Large intestine (tissue), 3 donors: ENCODE data around the gene IL12RB1. TPM values are rescaled to one million over a fixed set of nuclear protein-coding genes. Genes with fewer than 3 reads are reported as not detected.
"Not testable (repeated sequence)": the region's sequence is repeated elsewhere in the genome, so short reads cannot be mapped to it uniquely, and the experiment has no call there.

ENCODE experiments used
- DNase-seq, 2 donors: peaks; one replicate each; pipeline versions ENCODE4 v3.0.0 to v3.0.0-alpha.2; 2013
- H3K27ac ChIP-seq: one replicate; pipeline ENCODE4 v1.5.1; 2013; ENCODE audit warnings: low read length
- H3K27me3 ChIP-seq: 2 replicates; pipeline ENCODE4 v1.6.1; 2013; ENCODE audit warnings: low read length; ENCODE audit not compliant: control insufficient read depth, insufficient read depth
- H3K36me3 ChIP-seq: 2 replicates; pipeline ENCODE4 v1.6.1; 2013; ENCODE audit warnings: low read length; ENCODE audit not compliant: control insufficient read depth, insufficient read depth
- H3K4me1 ChIP-seq: one replicate; pipeline ENCODE4 v1.6.1; 2013; ENCODE audit warnings: low read length; ENCODE audit not compliant: control insufficient read depth, insufficient read depth
- H3K4me3 ChIP-seq: one replicate; pipeline ENCODE4 v1.5.1; 2013; ENCODE audit warnings: low read length
- H3K9me3 ChIP-seq: one replicate; pipeline ENCODE4 v1.6.1; 2013; ENCODE audit warnings: mild to moderate bottlenecking, low read depth, low read length, moderate library complexity; ENCODE audit not compliant: control insufficient read depth
- WGBS: methylation state at CpG from one replicate; pipeline ENCODE4 v1.1.5; 2013; ENCODE audit warnings: low lambda C conversion rate; ENCODE audit not compliant: insufficient coverage; 5-methylcytosine and 5-hydroxymethylcytosine counted together
- polyA plus RNA-seq: library from polyadenylated mRNA; unstranded; fragments of 120-200 nt; gene quantifications from one replicate; pipeline ENCODE4 v1.2.1, GENCODE V29; 2013

IL12RB1 gene
- polyA plus RNA-seq, 1 donor: 1.2 TPM

DNA sequence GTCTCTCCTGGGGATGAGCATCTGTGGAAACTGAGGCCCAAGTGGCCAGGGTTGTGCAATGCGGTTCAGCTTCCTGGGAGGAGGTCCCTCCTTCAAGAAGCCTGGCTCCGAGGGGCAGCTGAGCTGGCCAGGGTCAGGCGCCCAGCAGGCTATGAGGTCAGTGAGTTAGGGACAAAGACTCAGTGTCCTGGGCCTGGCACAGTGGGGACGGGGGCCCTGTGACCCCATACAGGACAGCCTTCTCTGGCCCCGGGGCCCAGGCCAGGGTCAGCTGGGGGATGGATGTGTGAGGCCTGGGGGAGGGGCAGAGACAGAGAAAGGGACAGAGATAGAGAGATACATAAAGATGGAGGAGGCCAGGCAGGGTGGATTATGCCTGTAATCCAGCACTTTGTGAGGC, 3.0 kb upstream of the IL12RB1 start:
- Histone ChIP-seq H3K27ac (no peak overlapping the region), H3K27me3 (no peaks in the 10 kb centered on the region)

DNA sequence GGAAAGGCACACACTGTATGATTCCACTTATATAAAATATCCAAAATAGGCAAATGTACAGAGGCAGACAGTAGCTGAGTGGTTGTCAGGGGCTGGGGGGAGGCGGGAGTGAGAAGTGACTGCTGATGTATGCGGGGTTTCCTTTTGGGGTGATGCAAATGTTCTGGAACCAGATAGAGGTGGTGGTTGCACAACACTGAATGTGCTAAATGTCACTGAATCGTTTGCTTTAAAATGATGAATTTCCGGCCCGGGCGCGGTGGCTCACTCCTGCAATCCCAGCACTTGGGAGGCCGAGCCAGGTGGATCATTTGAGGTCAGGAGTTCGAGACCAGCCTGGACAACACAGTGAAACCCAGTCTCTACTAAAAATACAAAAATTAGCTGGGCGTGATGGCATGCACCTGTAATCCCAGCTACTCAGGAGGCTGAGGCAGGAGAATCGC, 2.4 kb upstream of the IL12RB1 start:
- no CpG with 5 or more reads among the region's 11 CpGs for WGBS

More for the DNA sequence above, 3.0 kb upstream of the IL12RB1 start:
- no peaks in the 10 kb centered on the region for H3K36me3 ChIP-seq
- WGBS: no CpG with 5 or more reads among the region's 5 CpGs
- H3K4me3 ChIP-seq: no peak overlapping the region
- no peak for DNase-seq
- H3K9me3 ChIP-seq: no peaks in the 10 kb centered on the region
- peaks cover 3% of the 10 kb centered on the region for H3K4me1 ChIP-seq

DNA sequence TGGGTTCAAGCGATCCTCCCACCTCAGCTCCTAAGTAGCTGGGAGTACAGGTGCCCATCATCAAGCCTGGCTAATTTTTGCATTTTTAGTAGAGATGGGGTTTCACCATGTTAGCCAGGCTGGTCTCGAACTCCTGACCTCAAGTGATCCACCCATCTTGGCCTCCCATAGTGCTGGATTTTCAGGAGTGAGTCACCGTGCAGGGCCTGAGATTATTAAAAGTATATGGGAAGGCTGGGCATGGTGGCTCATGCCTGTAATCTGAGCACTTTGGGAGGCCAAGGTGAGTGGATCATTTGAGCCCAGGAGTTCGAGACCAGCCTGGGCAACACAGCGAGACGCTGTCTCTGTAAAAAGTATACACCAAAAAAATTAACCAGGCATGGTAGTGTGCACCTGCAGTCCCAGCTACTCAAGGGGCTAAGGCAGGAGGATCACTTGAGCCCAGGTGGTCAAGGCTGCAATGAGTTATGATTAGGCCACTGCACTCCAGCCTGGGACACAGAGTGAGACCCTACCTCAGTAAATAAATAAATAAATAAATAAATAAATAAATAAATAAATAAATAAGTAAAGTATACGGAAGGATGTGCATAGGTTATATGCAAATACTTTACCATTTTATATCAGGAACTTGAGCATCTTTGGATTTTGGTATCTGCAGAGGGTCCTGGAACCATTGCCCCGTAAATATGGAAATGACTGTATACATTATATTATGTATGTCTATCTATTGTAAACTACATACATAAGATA, 854 bp downstream of the IL12RB1 start:
- H3K36me3 ChIP-seq: no peaks in the 10 kb centered on the region
- H3K27ac ChIP-seq: no peak overlapping the region
- H3K4me1 ChIP-seq: peaks cover 3% of the 10 kb centered on the region
- DNase-seq: no peak
- H3K9me3 ChIP-seq: no peaks in the 10 kb centered on the region
- H3K27me3 ChIP-seq: no peaks in the 10 kb centered on the region
- 86% methylated on average over 1 of the region's 8 CpGs for WGBS
- no peak overlapping the region for H3K4me3 ChIP-seq

More for the DNA sequence above, 2.4 kb upstream of the IL12RB1 start:
- not testable (repeated sequence) for H3K4me1 ChIP-seq, H3K9me3 ChIP-seq, DNase-seq, H3K27me3 ChIP-seq, H3K27ac ChIP-seq, H3K4me3 ChIP-seq, H3K36me3 ChIP-seq

DNA sequence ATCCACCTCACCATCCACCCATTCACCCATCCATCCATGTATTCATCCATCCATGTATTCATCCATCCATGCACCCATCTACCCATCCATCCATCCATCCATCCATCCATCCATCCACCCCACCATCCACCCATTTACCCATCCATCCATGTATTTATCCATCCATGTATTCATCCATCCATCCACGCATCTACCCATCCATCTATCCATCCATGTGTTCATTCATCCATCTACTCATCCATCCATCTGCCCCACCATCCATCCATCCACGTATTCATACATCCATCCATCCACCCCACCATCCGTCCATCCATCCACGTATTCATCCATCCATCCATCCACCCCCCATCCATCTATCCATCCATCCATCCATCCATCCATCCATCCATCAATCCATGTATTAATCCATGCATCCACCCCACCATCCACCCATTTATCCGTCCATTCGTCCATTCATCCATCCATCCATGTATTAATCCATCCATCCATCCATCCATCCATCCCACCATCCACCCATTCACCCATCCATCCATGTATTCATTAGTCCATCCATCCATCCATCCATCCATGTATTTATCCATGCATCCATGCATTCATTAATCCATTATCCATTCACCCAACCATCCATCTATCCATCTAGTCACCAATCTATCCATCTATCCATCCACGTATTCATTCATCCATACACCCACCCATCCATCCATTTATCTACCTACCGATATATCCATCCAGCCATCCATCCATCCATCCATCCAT, 2.6 kb downstream of the IL12RB1 start:
- no peaks in the 10 kb centered on the region for H3K27me3 ChIP-seq
- no peaks in the 10 kb centered on the region for H3K4me1 ChIP-seq
- H3K36me3 ChIP-seq: no peaks in the 10 kb centered on the region
- H3K27ac ChIP-seq: no peak overlapping the region
- no peaks in the 10 kb centered on the region for H3K9me3 ChIP-seq
- no peak for DNase-seq
- WGBS: 76% methylated on average over 8 of the region's 8 CpGs
- H3K4me3 ChIP-seq: no peak overlapping the region

DNA sequence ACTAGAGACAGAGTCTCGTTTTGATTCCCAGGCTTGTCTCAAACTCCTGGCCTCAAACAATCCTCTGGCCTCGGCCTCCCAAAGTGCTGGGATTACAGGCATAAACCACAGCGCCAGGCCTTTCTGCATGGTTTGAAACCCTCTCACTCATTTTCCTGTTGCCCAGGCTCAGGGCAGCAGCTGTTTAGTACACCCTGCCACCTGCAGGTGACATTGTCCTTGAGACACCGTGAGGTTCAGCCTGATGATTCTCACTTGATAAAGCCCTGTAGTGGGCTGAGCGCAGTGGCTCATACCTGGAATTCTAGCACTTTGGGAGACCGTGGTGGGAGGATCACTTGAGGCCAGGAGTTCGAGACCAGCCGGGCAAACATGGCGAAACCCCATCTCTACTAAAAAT, 12.5 kb downstream of the IL12RB1 start:
- H3K4me3 ChIP-seq: no peak overlapping the region
- H3K27me3 ChIP-seq: no peaks in the 10 kb centered on the region
- no peaks in the 10 kb centered on the region for H3K36me3 ChIP-seq
- no peaks in the 10 kb centered on the region for H3K9me3 ChIP-seq
- WGBS: no CpG with 5 or more reads among the region's 9 CpGs
- DNase-seq: no peak
- H3K27ac ChIP-seq: no peak overlapping the region
- H3K4me1 ChIP-seq: no peaks in the 10 kb centered on the region

DNA sequence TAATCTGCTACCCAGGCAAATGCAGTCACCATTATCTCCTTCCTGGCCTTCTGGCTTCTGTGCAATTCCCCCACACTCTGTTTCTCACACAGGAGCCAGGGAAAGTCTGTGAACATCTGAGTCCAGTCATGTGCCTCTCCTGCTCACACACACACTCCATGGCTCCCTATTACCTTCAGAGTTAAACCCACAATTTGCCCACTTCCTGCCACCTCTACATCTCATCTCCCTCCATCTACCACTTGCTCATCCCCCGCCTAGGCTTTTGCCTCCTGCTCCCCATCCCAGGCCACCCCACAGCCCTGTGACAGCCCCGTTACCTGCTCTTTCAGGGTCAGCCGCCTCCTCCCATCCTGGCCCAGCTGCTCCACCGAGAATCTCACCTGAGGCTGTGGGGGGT, 13.5 kb downstream of the IL12RB1 start:
- 0% methylated on average over 1 of the region's 4 CpGs for WGBS
- DNase-seq: no peak
- Histone ChIP-seq H3K4me1 (no peaks in the 10 kb centered on the region), H3K27me3 (no peaks in the 10 kb centered on the region), H3K4me3 (no peak overlapping the region), H3K9me3 (no peaks in the 10 kb centered on the region), H3K27ac (no peak overlapping the region), H3K36me3 (no peaks in the 10 kb centered on the region)

DNA sequence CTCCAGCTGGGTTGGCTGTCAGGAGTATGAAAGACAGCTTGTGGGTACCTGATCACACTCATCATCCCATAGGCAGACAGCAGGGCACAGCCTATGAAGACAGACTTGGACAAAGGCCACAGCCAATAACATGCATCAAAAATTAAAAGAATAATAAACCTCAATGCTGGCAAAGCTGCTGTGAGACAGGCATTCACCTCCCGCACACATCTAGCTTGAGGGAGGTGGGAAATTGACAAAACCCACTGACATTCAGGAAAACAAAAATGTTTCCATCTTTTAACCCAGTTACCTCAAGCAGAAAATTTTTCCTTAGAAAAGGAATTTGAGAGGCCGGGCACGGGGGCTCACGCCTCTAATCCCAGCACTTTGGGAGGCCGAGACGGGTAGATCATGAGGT, 14.4 kb downstream of the IL12RB1 start:
- no peaks in the 10 kb centered on the region for H3K4me1 ChIP-seq
- WGBS: no CpG with 5 or more reads among the region's 6 CpGs
- no peaks in the 10 kb centered on the region for H3K9me3 ChIP-seq
- no peak for DNase-seq
- no peak overlapping the region for H3K4me3 ChIP-seq
- H3K27me3 ChIP-seq: no peaks in the 10 kb centered on the region
- H3K36me3 ChIP-seq: no peaks in the 10 kb centered on the region
- no peak overlapping the region for H3K27ac ChIP-seq

DNA sequence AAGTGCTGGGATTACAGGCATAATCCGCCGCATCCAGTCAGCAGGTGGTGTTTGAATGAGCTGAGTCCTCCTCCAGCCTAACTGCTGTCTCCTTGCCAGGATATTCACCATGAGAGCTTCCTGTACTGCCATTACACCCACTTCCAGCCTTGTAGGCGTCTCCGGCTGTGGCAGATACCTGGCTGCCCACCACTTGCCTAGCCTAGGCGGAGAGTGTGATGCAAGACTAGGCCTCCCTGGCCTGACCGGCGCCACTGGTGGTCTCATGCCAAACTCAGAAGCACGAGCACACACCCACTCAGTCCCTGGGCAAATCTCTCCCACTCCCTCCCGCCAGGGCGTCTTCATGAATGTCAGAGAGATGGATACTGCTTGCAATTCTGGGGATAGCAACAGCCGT, 16.6 kb downstream of the IL12RB1 start:
- no peak overlapping the region for H3K27ac ChIP-seq
- H3K27me3 ChIP-seq: no peaks in the 10 kb centered on the region
- no peak for DNase-seq
- no CpG with 5 or more reads among the region's 11 CpGs for WGBS
- no peaks in the 10 kb centered on the region for H3K4me1 ChIP-seq
- H3K4me3 ChIP-seq: no peak overlapping the region
- no peaks in the 10 kb centered on the region for H3K9me3 ChIP-seq
- no peaks in the 10 kb centered on the region for H3K36me3 ChIP-seq

DNA sequence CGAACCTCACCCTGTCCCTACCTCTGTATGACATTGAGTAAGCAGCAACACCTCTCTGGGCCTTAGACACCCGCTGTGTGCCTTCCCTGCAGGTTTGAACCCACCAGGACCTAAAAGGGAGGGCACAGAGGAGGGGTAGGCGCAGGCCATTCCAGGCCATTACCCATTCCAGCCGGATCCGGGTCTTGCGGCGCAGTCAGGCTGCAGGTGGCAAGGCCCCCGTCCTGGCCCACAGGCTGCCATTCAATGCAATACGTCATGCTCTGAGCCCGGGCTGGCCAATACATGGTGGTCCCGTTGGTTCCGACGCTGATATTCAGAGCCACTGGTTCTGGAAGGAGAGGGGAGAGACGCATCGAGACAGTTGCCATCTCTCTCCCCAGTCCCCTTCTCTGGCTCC, 17.4 kb downstream of the IL12RB1 start:
- no peaks in the 10 kb centered on the region for H3K9me3 ChIP-seq
- WGBS: no CpG with 5 or more reads among the region's 15 CpGs
- no peak overlapping the region for H3K4me3 ChIP-seq
- H3K4me1 ChIP-seq: no peaks in the 10 kb centered on the region
- no peak for DNase-seq
- no peaks in the 10 kb centered on the region for H3K27me3 ChIP-seq
- no peaks in the 10 kb centered on the region for H3K36me3 ChIP-seq
- H3K27ac ChIP-seq: no peak overlapping the region

DNA sequence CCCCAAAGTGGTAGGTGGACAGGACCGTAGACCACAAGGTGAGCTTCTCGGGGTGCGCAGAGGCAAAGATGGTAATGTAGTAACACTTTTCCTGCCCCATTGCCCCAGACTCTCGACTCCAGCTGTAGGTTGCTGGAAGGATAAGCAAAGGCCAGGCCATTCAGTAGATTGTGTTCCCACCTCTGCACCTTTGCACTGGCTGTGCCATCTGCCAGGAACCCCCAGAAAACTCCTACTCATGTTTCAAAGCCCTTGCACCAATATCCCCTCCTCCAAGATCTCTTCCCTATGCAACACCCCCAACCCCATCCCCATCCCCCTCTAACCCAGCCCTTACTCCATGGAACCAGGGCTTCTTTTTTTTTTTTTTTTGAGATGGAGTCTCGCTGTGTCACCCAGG, 18.3 kb downstream of the IL12RB1 start:
- no CpG with 5 or more reads among the region's 5 CpGs for WGBS
- Histone ChIP-seq H3K9me3 (no peaks in the 10 kb centered on the region), H3K27me3 (no peaks in the 10 kb centered on the region), H3K36me3 (no peaks in the 10 kb centered on the region), H3K4me3 (no peak overlapping the region), H3K4me1 (no peaks in the 10 kb centered on the region), H3K27ac (no peak overlapping the region)
- no peak for DNase-seq

DNA sequence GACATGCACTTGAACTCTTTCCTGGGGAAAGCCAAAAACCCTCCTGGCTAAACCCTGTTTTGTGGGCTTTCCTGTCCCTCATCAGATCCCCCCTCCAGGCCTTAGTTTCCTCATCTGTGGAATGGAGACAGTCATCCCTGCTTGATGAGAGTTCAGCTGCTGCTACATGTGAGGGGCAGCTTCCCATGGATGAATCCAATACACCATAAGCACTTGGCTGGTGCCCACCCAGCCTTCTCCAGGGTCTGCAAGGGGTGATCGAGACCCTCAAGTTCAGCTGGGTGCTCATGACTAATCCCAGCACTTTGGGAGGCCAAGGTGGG, 21.6 kb downstream of the IL12RB1 start:
- no peaks in the 10 kb centered on the region for H3K4me1 ChIP-seq
- DNase-seq: no peak
- H3K27me3 ChIP-seq: peaks cover 2% of the 10 kb centered on the region
- H3K36me3 ChIP-seq: no peaks in the 10 kb centered on the region
- no CpG with 5 or more reads among the region's 1 CpG for WGBS
- H3K9me3 ChIP-seq: no peaks in the 10 kb centered on the region
- H3K4me3 ChIP-seq: no peak overlapping the region
- no peak overlapping the region for H3K27ac ChIP-seq
